Psoas muscle (tissue), 8 donors: ENCODE results near the gene FOXD4. TPM values are rescaled to one million over a fixed set of nuclear protein-coding genes. Genes with fewer than 3 reads are reported as not detected.
A peak's percentile ranks its signal among the peaks of the same experiment; 100 is the strongest.
"Not testable (repeated sequence)": the region's sequence is repeated elsewhere in the genome, so short reads cannot be mapped to it uniquely, and the experiment has no call there.

Source experiments
- ATAC-seq, 4 donors: fragments of 200-7000 bp; cut with Tn5 transposase; one replicate each; pipeline ENCODE4 v1.9.1; 2020; ENCODE audit warnings: moderate library complexity in 3 of 4, mild to moderate bottlenecking in 2 of 4
- DNase-seq, 2 donors: peaks; one replicate each; pipeline ENCODE4 v3.0.0-alpha.2; 2020
- H3K27ac ChIP-seq: fragments of 200-600 bp; one replicate; pipeline ENCODE4 v1.8.0; 2022
- H3K27me3 ChIP-seq, 3 donors: fragments of 200-600 bp in 1 of 3; one replicate each; pipeline versions ENCODE4 v1.6.1 to v1.8.0; 2013 to 2022; ENCODE audit warnings: low read length in 2 of 3, mild to moderate bottlenecking in 2 of 3, moderate library complexity in 1 of 3; ENCODE audit not compliant: insufficient read depth in 3 of 3
- H3K36me3 ChIP-seq, 2 donors: fragments of 200-600 bp in 1 of 2; one replicate each; pipeline versions ENCODE4 v1.6.1 to v1.8.0; 2013 to 2022; ENCODE audit warnings: low read depth in 1 of 2, mild to moderate bottlenecking in 1 of 2, moderate library complexity in 1 of 2; ENCODE audit not compliant: insufficient read depth in 1 of 2
- H3K4me1 ChIP-seq: fragments of 200-600 bp; one replicate; pipeline ENCODE4 v1.8.0; 2022
- H3K4me3 ChIP-seq: fragments of 200-600 bp; one replicate; pipeline ENCODE4 v1.8.0; 2022; ENCODE audit warnings: mild to moderate bottlenecking
- H3K9me3 ChIP-seq: fragments of 200-600 bp; one replicate; pipeline ENCODE4 v1.8.0; 2022
- whole genome bisulfite sequencing, 3 donors: extraction: QIAGEN DNeasy Blood & Tissue Kit; methylation state at CpG; one replicate each; pipeline versions ENCODE4 v1.1.6 to v1.1.7; 2013; 5-methylcytosine and 5-hydroxymethylcytosine counted together
- intact Hi-C, 2 donors: fragments of 100-400 bp; cut with DNase I; formaldehyde crosslinking; loops; one replicate each; pipeline versions ENCODE4 v1.11.0 to v1.14.2; 2022
- polyA plus RNA-seq, 3 donors: library from polyadenylated mRNA; stranded (reverse); fragments of 200-250 nt; gene quantifications; one replicate each; pipeline ENCODE4 v1.2.3, GENCODE V29; 2013
- total RNA-seq, 4 donors: library from RNA; stranded (reverse); fragmentation: NEBNext Ultra II Directional in 2 of 4; extraction: Animal tissue kit (Norgen Biotek cat#: 25700) in 2 of 4; gene quantifications; one replicate each; pipeline versions ENCODE4 v1.2.1 to v1.2.4, GENCODE V29; 2021 to 2023
- donor health status: healthy with polysubstance abuse.
- donor health status: DM: no; HTN: no; CAD: no; lungs with moderate emphysema.
- donor health status: Bipolar disorder and iron deficiency.
- donor health status: healthy.
- donor health status: DM: yes; HTN: yes; CAD: no.
- donor health status: DM: no; HTN: no; CAD: no.
- donor health status: DM: no; HTN: no; CAD: no.
- donor health status: DM: yes; HTN: yes; CAD: no.

Gene FOXD4
- total and polyA plus RNA-seq, 7 donors, result 0.13 to 0.66 (median 0.20) TPM

DNA sequence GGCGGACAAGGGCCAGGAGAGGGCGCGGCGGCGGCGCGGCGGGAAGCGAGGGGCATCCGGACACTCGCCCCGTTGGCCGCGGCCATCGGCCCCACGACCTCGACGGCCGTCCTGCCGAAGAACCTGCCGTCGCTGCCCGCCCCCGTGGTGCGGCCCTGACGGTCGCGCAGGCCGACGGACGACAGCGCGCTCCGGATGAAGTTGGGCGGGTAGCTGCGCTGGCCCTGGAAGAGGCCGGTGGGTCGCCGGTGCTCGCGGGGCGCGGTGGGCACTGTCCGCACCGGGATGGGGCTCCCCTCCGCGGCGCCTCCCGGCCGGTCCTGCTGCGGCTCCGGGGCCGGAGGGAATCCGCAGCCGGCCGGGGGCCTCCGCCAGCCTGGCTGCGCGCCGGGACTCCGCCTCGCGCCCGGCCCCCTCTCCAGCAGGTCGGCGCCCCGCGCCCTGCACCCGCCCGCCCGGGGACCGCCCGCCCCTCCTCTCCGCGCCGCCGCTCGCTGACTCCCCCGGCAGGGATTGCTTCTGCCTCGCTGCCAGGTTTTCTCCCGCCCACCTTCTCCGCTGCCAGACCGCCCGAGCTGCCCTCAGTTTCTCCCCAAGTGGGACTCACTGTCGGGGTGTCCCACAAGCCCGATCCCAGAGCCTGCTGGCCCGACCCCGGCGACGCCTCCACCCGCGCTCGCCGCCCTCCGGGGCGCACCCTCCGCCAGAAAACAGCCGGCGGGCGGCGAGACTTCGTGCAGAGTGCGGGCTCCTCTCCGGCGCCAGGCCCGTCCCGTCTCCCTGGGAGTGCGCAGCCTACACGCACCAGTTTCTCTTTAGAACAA, 44.9 kb downstream of the FOXD4 start:
- intact Hi-C loops, result not testable (repeated sequence)

More for the DNA sequence above, 44.9 kb downstream of the FOXD4 start:
- H3K4me3 ChIP-seq, result peak overlapping the region; percentile 65
- WGBS, 3 donors, result 1% methylated on average over 51 to 108 of the region's 109 CpGs
- H3K27me3 ChIP-seq, H3K9me3 ChIP-seq, H3K27ac ChIP-seq, H3K36me3 ChIP-seq, H3K4me1 ChIP-seq: not testable (repeated sequence)
- ATAC-seq (peak; percentile 41 to 70 (median 50)), DNase-seq (peak; percentile 14 to 52)

Other genes starting within 250 kb of the FOXD4 start
- 10 to 100 TPM in 3 of 4 donors, 1 to 10 TPM in 1; 7.3 to 15.9 (median 12.1) TPM for gene WASHC1, start 89.0 kb downstream of the FOXD4 start, total RNA-seq
- 10 to 100 TPM in 2 of 3 donors, 1 to 10 TPM in 1; 9.5 to 13.0 (median 12.1) TPM for gene WASHC1, start 89.0 kb downstream of the FOXD4 start, polyA plus RNA-seq
- gene ZNG1A, start 60.6 kb upstream of the FOXD4 start, total RNA-seq, result 10 to 100 TPM; 12.0 to 27.8 (median 15.0) TPM
- gene ZNG1A, start 60.6 kb upstream of the FOXD4 start, polyA plus RNA-seq, result 10 to 100 TPM; 17.7 to 38.4 (median 32.3) TPM
- 1 to 10 TPM; 2.0 to 2.8 (median 2.5) TPM for gene DOCK8, start 96.4 kb upstream of the FOXD4 start, total RNA-seq
- under 1 TPM; 0.32 to 0.82 (median 0.56) TPM for gene DOCK8, start 96.4 kb upstream of the FOXD4 start, polyA plus RNA-seq